Glutamatergic neuron (in vitro differentiated cells): ENCODE measurements around the gene POTEJ. TPM values are rescaled to one million over a fixed set of nuclear protein-coding genes. Genes with fewer than 3 reads are reported as not detected.
"Not testable (repeated sequence)": the region's sequence is repeated elsewhere in the genome, so short reads cannot be mapped to it uniquely, and the experiment has no call there.

Experiments
- DNase-seq: peaks from one replicate; pipeline ENCODE4 v3.0.0; 2022
- H3K27ac Mint-ChIP-seq: one replicate; pipeline ENCODE4 v1.8.0; 2020; ENCODE audit warnings: mild to moderate bottlenecking, mixed read lengths, inconsistent platforms; ENCODE audit not compliant: unreplicated experiment
- H3K27me3 Mint-ChIP-seq: one replicate; pipeline ENCODE4 v1.8.0; 2020; ENCODE audit warnings: mild to moderate bottlenecking, moderate library complexity, mixed read lengths, inconsistent platforms; ENCODE audit not compliant: unreplicated experiment
- H3K36me3 Mint-ChIP-seq: one replicate; pipeline ENCODE4 v1.8.0; 2020; ENCODE audit warnings: mild to moderate bottlenecking, mixed read lengths, inconsistent platforms; ENCODE audit not compliant: unreplicated experiment
- H3K4me1 Mint-ChIP-seq: one replicate; pipeline ENCODE4 v1.8.0; 2020; ENCODE audit warnings: mild to moderate bottlenecking, low read depth, mixed read lengths, inconsistent platforms; ENCODE audit not compliant: unreplicated experiment
- H3K4me3 Mint-ChIP-seq: one replicate; pipeline ENCODE4 v1.8.0; 2020; ENCODE audit warnings: mild to moderate bottlenecking, mixed read lengths, inconsistent platforms; ENCODE audit not compliant: unreplicated experiment
- H3K9me3 Mint-ChIP-seq: one replicate; pipeline ENCODE4 v1.8.0; 2020; ENCODE audit warnings: mild to moderate bottlenecking, moderate library complexity, mixed read lengths, inconsistent platforms; ENCODE audit not compliant: unreplicated experiment
- total RNA-seq: library from RNA; stranded (reverse); fragmentation: NEBNext Ultra II Directional; extraction: Animal tissue kit (Norgen Biotek cat#: 25700); gene quantifications from one replicate; pipeline ENCODE4 v1.2.1, GENCODE V29; 2021; ENCODE audit not compliant: unreplicated experiment
- TF ChIP-seq, protein P1 (sequence below): fragments of 200-600 bp; sonication (generic); IDR thresholded peaks from one replicate; pipeline ENCODE4 v1.5.0; 2021; ENCODE audit not compliant: partially characterized antibody, unreplicated experiment

Gene POTEJ
- total RNA-seq, 1 donor from 2014 or later, result not detected

DNA sequence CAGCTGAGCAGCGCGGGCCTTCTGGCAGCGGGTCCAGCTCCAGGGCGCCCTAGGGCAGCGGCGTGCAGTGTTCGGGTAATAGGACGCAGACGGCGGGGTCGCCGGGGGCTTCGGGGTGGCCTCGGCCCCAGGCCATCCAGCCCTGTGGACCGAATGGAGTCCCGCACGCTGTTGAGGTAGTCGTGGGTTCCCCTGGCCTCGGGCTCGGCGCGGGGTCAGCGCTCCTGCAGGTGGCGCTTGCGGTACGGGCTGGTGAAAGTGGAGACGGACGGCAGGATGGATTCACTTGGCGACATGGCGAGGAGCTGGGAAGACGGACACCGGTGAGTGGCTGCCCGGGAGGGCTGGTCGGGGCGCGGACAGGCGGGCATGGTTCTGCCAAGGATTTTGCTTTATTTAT, 82.2 kb downstream of the POTEJ start:
- H3K9me3 Mint-ChIP-seq, H3K27me3 Mint-ChIP-seq, H3K4me1 Mint-ChIP-seq, H3K27ac Mint-ChIP-seq, H3K36me3 Mint-ChIP-seq: not testable (repeated sequence)
- peak; percentile 84 for DNase-seq
- TF ChIP-seq, protein P1, sequence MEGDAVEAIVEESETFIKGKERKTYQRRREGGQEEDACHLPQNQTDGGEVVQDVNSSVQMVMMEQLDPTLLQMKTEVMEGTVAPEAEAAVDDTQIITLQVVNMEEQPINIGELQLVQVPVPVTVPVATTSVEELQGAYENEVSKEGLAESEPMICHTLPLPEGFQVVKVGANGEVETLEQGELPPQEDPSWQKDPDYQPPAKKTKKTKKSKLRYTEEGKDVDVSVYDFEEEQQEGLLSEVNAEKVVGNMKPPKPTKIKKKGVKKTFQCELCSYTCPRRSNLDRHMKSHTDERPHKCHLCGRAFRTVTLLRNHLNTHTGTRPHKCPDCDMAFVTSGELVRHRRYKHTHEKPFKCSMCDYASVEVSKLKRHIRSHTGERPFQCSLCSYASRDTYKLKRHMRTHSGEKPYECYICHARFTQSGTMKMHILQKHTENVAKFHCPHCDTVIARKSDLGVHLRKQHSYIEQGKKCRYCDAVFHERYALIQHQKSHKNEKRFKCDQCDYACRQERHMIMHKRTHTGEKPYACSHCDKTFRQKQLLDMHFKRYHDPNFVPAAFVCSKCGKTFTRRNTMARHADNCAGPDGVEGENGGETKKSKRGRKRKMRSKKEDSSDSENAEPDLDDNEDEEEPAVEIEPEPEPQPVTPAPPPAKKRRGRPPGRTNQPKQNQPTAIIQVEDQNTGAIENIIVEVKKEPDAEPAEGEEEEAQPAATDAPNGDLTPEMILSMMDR, result peak; percentile 20
- H3K4me3 Mint-ChIP-seq, result peak overlapping the region; percentile 94

DNA sequence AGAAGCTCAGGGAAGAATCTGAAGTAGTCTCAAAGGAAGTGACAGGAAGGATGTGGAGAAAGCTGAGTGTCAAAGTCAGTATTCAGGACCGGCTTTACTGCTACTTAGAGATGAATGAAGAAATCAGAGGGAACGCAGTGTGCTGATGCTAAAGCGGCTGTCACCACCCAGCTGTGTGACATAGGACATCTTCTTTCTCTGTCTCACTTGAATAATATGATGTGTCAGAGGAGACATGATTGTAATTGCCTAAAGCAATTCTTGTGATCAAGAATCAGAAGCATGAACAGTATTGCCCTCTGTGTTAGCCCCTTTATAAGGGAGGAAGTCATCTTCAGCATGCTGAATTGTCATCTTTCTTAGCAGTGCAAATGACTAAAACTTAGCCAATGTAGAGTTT, 92.0 kb downstream of the POTEJ start:
- H3K9me3 Mint-ChIP-seq, DNase-seq, H3K36me3 Mint-ChIP-seq, H3K27ac Mint-ChIP-seq, H3K4me1 Mint-ChIP-seq, H3K27me3 Mint-ChIP-seq, H3K4me3 Mint-ChIP-seq: not testable (repeated sequence)

Other genes starting within 250 kb of the POTEJ start
- 1.4 TPM for gene POTEI, start 102.1 kb upstream of the POTEJ start, total RNA-seq
- gene CFC1B, start 90.2 kb upstream of the POTEJ start, total RNA-seq, result not detected
- gene CFC1, start 11.9 kb upstream of the POTEJ start, total RNA-seq, result 1.8 TPM
- gene GPR148, start 117.6 kb downstream of the POTEJ start, total RNA-seq, result not detected
- 20.6 TPM for gene AMER3, start 144.1 kb downstream of the POTEJ start, total RNA-seq
- gene ARHGEF4, start 225.5 kb downstream of the POTEJ start, total RNA-seq, result 6.1 TPM